ENCODE results near the gene SLC34A1.
"Not testable (repeated sequence)": the region's sequence is repeated elsewhere in the genome, so short reads cannot be mapped to it uniquely, and the experiment has no call there.

Gene SLC34A1

DNA sequence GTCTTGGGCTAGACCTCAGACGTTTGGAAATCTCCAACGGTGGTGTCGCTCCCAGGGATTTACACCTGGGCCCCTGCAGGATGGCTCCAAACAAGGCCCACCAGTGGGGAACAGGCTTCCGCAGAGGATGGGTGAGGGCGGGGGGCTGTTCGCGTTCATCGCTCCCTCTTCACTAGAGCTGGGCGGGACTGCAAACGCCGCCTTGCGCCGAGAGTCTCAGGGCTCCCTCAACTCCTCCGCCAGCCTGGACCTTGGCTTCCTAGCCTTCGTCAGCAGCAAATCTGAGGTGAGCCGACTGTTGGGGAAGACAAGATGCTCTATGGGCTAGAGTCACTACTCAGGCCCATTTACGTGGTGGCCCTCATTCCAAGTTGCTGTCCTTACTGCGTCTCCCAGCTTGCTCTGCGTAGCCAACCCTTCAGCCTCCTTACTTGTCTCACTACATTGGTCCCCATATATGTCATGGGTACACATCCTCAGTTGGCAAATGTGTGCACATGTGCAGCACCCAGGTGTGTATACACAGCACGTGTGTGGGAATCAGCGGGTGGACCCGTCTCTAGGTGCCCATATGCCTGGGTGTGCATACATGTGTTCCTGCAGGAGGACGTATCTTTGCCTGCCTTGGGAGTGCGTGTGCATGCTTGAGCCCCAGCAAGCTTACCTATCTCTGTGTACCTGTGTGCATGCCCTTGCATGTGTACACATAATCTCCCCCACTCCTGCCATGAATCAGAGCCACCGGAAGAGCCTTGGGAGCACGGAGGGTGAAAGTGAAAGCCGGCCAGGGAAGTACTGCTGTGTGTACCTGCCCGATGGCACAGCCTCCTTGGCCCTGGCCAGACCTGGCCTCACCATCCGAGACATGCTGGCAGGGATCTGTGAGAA lies 16.0 kb upstream of the SLC34A1 start:
- no peak for DNase-seq (ENCODE audit: low read depth in 1 of 2, low spot score in 1 of 2)

DNA sequence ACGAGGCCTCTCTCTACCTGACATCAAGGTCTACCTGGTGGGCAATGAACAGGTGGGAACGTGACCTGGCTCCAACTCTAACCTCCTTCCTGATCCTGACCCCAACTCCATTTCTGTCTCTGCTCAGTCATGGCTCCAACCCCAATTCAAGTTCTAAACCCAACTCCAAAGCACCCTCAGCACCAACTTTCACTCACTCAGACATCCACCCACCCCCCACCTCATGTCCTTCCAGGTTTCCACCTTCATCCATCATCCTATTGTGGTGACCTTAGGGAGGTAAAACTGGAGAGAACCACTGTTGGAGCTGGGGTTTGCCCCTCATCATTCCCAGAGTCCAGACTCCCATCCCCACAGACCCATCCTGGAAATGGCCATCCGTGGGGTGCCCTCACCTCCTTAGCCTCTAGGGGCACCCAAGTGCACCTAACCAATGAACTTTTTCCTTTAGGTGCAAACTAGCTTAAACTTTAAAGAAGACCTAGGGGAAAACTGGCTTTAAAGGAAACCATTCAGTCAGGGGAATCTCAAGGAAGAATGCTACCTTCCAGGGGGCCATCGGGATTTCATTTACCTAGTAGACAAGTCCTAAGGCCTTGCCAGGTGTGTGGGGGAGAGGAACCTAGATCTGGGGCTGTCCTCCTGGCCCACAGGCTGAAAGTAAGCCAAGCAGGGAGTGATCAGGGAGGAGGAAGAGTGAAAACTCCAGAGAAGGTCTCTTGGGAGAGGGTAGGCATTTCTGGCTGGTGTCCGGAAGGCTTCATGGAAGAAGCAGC lies 15.2 kb upstream of the SLC34A1 start:
- DNase-seq (ENCODE audit: low read depth in 1 of 2, low spot score in 1 of 2) = no peak

DNA sequence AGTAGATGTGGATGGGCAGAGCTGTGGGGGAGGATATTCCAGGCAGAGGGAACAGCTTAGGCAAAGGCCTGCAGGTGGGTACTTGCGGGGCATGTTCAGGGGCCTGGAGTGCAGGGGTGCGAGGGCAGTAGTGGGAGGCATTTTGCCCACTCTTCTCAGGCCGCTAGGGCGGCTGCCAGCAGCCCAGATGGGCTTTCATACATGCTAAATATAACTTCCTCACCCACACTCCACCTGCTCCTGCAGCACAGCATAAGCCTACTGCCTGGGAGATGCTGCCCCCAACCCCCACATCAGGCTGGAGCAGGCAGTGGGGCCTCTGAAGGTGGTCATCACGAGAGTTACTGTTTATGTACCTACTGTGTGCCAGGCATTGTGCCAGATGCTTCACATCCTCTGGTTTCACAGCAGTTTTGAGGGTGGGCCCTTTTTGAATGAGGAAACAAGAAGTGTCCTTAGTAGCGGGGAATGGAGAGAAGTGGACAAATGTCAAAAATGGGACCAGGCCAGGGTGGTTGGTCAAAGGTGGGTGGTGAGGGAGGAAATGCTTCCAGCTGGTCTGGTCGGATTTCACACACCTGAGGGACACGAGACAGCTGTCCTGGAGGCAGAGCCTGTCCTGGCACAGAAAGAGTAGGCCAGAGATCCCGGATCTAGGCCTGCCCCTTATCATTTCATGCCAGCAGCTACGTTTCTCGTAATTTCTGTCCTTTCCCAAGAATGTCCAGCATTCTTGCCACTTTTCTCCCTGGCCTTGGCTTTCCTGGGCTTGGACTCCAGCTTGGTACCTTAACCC lies 14.4 kb upstream of the SLC34A1 start:
- DNase-seq (ENCODE audit: low read depth in 1 of 2, low spot score in 1 of 2) = no peak

DNA sequence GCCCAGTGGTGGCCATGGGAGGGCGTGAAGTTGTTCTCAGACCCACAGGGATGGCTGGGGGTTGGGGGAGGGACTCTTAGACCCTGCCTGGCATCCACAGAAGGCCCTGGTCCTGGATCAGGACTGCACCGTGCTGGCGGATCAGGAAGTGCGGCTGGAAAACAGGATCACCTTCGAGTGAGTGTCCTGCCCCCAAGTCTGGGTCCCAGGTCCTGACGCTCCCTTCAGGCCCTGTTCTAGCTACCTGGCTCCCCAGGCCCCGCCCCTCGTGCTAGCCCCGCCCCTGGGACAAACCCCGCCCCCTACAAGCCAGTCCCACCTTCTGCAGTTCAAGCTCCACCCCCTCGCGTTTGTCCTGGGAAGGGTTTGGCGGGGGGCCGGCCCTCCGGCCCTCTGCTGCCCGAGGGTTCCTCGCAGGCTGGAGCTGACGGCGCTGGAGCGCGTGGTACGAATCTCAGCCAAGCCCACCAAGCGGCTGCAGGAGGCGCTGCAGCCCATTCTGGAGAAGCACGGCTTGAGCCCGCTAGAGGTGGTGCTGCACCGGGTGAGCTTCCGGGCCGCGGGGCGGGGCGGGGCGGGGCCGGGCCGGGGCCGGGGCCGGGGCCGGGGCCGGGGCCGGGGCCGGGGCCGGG lies 13.6 kb upstream of the SLC34A1 start:
- DNase-seq (ENCODE audit: low read depth in 1 of 2, low spot score in 1 of 2) = no peak

DNA sequence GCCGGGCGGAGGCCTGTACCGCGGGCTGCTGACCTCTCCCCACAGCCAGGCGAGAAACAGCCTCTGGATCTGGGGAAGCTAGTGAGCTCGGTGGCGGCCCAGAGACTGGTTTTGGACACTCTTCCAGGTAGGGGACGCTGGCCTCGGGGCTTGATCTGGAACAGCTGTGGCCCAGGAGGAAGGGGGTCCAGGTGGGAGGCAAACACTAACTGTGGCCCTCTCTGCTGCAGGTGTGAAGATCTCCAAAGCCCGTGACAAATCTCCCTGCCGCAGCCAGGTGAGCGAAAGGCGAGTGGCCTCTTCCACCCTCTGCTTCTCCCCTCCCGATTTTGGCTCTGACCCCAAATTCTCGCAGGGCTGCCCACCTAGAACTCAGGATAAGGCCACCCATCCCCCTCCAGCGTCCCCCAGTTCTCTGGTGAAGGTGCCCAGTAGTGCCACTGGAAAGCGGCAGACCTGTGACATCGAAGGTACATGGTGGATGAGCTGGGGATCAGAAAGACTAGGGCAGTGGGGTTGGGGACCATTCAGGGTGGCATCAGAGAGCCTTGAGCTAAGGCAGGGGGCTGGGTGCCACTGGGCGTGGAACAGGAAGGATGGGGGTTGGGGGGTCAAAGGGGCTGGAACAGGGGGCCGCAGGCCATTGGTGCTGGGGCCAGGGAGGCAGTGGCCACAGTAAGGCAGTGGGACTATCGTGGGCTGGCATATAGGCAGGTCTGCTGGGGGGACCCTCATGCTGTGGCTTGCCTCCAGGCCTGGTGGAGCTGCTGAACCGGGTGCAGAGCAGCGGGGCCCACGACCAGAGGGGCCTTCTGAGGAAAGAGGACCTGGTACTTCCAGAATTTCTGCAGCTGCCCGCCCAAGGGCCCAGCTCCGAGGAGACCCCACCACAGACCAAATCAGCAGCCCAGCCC lies 12.9 kb upstream of the SLC34A1 start:
- DNase-seq (ENCODE audit: low read depth in 1 of 2, low spot score in 1 of 2) = no peak

DNA sequence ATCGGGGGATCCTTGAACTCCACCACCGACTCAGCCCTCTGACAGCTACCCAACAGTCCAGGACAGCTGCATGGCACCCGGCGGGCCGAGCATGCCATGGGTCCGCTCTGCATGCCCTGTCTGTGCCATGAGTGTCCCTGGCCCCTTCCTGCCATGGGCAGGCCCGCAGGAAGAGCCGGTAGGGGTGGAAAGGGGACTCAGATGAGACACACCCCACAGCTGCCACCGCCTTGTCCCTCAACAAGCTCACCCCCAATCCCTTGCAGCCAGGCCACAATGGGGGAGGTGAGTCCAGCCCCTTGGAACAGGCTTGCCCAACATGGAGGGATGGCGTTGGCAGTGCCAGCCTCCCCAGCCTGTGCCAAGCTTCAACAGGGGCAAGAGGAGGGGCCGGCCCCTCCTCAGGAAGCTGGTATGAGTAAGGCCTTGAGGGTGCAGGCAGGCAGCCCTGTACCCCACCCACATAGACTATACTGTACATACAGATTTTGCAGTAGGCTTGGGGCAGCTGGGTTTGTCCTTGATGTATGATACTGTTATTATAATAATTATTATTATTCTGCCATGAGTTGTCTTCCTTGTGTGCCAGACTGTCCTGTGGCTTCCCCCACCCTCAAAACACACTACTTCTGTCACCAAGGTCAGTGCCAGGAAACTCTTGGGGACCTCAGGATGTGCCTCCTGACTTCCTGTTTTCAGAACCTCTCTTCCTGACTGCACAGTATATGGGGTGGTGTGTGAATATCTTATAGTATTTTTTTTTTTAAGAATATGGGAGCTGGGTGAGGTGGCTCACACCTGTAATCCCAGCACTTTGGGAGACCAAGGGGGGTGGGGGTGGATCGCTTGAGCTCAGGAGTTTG lies 12.0 kb upstream of the SLC34A1 start:
- DNase-seq (ENCODE audit: low read depth in 1 of 2, low spot score in 1 of 2) = no peak

DNA sequence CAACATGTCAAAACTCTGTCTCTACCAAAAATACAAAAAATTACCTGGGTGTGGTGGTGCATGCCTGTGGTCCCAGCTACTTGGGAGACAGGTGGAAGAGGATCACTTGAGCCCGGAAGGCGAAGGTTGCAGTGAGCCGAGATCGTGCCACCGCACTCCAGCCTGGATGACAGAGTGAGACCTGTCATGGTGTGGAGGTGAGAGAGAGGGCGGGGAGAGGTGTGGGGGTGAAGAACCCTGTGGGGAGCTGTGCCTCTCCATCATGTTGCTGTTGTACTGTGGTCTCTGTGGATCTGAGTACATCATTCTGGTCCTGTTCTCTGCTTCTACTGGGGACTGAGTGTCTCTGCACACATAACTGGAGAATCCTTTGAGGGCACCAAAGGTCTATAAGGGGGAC lies 11.3 kb upstream of the SLC34A1 start:
- no peak for DNase-seq (ENCODE audit: low read depth in 1 of 2, low spot score in 1 of 2)

DNA sequence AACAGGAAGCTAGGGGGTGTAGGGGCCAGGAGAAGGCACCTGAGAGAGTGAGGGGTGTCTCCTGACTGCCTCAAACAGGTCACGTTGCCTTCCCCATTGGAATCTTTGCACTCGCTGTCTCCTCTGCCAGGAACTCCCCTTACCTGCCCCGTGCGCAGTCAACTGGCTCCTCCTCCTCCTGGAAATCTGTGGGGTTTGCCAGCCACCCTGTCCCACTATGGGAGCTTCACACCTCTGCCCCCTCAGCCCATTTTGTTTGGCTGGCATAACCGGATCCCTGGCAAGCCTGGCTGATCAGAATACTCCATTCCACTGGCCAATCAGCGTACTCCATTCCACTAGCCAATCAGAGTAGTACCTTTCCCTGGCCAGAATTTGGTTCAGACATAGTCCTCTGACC lies 10.4 kb upstream of the SLC34A1 start:
- DNase-seq (ENCODE audit: low read depth in 1 of 2, low spot score in 1 of 2) = no peak

DNA sequence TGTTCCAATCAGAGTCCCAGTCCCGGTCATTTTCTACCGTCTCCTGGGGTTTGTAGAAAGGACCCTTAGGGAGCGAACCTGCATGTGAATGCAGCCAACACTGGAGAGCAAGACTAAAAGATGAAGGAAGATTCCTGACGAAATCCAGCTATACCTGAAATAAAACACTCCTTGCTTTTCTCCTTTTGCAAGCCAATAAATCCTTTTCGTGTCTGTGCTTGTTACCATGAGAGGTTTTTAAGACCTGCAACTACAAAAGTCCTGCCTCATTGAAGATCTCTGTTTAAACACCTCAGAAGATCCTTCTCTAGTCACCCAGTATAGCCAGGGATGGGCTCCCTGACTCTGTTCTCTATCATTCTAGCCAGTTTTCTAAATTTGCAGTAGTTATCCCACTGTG lies 10.0 kb upstream of the SLC34A1 start:
- no peak for DNase-seq (ENCODE audit: low read depth in 1 of 2, low spot score in 1 of 2)

DNA sequence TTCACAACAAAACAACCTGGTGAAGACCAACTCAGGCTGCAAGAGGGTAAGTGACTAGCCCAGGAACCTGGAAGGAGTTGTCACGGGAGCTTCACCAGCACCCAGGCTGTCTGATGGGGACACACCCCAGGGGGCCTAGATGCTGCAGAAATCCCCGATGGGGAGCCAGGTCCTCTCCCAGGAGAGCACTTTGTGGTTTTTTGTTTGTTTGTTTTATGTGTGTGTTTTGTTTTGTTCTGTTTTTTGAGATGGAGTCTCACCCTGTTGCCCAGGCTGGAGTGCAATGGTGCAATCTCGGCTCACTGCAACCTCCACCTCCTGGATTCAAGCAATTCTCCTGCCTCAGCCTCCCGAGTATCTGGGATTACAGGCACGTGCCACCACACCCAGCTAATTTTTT lies 8.7 kb upstream of the SLC34A1 start:
- DNase-seq (ENCODE audit: low read depth in 1 of 2, low spot score in 1 of 2) = not testable (repeated sequence)

DNA sequence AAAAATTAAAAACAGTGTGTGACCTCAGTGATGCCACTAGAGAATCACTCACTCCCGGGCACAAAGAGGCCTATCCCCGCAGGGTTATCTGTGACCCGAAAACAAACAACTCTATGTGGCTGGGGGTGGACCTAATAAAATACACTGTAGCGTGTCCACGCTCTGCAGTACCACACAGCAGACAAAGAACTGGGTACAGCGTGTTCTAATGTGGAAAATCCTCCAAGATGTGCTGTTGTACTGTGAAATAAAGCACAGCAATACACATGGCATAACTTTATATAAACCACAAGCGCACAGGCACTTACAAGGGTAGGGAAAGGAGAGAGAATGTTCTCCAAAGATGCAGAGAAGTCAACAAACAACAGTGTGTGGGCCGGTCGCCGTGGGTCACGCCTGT lies 8.1 kb upstream of the SLC34A1 start:
- DNase-seq (ENCODE audit: low read depth in 1 of 2, low spot score in 1 of 2) = no peak

DNA sequence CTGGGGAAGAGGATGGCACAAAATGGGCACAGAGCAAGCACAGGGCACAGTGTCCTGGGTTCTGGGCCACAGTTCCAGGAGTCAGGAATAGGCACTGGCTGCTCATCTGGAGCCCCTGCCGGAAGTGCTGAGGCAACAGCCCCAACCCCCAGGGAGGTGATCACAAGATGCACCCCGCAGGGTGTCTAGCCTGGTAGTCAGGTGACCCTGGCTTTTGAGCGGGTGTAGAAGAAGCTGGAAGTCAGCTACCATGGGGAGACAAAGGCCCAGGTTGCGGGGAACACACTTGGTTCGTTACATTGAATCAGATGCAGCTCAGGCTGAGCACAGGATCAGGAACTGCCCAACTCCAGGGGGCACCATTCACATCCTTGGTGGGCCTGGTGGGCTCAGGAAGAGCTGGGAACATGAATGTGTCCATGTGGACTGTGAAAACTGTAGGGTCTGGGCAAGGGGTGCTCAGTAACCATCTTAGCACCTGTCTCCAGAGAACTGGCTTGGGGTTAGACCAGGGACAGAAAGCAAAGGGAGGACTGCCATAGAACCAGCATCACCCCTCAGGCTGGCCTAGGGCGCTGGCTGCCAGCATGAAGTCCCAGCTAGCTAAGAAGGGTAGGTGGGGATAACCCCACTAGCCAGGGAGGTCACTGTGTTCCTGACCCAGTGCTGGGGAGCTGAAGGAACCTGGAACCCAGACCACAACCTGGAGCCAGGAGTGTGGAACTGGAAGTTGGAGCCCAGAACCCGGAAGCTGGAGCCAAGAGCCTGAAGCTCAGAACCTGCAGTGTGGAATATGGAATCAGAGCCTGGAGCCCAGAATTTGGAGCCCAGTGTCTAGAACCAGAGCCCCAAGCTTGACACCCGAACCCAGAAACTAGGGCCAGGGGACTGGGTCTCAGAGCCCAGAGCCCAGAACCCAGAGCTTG lies 6.1 kb upstream of the SLC34A1 start:
- no peak for DNase-seq (ENCODE audit: low read depth in 1 of 2, low spot score in 1 of 2)

DNA sequence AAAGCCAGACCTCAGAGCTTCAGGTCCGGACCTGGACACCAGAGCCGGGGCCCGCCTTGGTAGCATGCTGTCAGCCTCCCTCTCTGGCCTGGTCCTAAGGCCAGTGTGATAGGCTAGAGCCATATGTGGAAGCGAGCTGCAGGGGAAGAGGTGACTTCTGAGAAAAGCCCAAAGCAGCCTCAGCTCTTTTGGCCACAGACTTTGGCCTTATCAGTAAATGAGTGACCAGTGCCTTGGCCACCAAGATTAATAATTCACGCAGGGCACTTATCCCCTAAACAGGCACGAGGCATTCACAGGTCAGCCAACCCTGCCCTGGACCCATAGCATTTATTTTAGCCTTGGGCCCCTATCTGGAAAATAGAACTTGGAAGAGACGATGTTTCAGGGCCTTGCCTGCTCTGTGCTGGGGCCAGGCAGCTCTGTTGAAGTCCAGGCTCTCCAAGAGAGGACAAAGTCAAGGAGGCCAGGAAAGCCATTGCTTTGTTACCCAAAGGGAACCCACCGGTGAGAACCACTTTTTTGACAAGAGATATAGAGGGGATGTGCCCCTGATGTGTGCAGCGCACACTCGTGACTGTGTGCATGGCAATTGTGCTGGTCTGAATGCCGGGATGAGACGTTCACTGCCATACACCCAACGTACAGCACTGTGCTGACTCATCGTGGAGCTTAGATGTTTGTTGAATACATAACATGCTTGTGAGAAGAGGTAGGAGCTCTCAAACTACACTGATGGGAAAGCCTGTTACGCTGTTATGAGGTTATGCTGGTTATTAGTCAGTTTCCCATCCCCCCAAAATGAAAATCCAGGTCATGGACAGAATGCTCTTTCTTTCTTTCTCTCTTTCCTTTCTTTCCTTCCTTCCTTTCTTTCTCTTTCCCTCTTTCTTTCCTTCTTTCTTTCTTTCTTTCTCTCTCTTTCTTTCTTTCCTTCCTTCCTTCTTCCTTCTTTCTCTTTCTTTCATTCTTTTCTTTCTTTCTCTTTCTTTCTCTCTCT lies 5.0 kb upstream of the SLC34A1 start:
- DNase-seq (ENCODE audit: low read depth in 1 of 2, low spot score in 1 of 2) = no peak

DNA sequence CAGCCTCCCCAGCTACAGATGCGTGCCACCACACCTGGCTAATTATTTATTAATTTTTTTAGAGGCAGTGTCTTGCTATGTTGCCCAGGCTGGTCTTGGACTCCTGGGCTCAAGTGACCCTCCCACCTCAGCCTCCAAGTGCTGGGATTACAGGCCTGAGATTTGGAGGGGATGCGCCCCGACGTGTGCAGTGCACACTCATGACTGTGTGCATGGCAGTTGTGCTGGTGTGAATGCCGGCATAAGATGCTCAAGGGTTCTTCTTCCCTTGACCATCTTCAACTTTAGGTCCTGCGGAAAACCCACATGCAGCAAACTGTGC lies 3.5 kb upstream of the SLC34A1 start:
- no peak for DNase-seq (ENCODE audit: low read depth in 1 of 2, low spot score in 1 of 2)

DNA sequence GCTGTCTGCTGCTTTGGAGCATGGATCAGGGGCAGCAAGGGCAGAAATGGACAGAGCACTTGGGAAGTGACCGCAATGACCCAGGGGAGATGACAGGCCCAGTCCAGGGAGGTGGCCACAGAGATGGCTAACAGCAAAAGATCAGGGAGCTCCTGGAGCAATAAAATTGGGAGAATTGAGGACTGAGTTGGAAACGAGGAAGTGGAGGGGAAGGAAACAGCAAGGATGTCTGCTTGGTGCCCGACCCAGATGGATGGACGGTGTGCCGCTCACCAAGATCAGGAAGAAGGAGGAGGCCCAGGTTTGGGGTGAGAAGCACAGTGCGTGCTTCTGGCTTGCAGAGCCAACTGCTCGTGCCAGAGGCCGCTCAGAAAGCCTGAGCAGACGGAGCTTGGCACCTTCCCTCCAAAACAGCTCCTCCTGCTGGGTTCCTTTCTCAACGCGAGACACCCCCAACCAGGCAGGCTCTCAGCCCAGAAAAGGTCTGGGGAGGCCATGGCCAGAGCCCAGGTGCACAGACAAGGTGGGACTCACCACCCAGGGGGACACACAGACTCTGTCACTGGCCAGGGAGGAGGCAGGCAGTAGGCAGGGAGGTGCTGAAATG lies 1.7 kb upstream of the SLC34A1 start:
- no peak for DNase-seq (ENCODE audit: low read depth in 1 of 2, low spot score in 1 of 2)

DNA sequence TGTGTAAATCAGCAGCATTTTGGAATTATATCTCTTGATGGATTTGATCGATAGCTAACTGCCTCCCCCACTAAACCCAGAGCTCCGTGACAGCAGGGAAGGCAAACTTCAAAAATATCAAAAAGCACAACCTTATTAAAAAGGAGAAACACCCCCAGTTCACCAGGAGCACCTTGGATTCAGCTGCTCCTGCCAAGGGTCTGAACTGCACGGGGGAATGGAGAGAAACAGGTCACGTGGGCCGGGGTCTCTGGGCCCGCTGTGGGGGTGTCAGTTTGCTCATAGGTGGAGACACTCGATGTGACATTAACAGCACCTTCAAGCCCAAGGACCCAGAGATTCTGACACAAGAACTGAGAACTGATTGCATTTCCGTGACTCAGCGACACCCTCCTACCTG lies 1.1 kb upstream of the SLC34A1 start:
- DNase-seq (ENCODE audit: low read depth in 1 of 2, low spot score in 1 of 2) = no peak

DNA sequence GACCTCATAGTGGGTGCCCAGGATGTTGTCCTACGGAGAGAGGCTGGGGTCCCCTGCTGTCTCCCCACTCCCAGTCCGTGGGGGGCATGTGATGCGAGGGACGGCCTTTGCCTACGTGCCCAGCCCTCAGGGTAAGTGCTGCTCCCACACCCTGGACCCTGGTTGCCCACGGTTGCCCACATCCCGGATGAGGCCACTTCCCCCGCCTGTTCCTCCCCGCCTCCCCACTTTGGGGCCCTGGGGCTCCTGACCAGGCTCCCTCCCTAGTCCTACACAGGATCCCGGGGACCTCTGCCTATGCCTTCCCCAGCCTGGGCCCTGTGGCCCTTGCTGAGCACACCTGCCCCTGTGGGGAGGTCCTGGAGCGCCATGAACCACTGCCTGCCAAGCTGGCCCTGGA lies 1.5 kb downstream of the SLC34A1 start:
- DNase-seq (ENCODE audit: low read depth in 1 of 2, low spot score in 1 of 2) = no peak
